PFSK-1 (cell line): ENCODE data around the gene GPC6.

ENCODE experiments used
- FOXP2 ChIP-seq: optimal IDR thresholded peaks from 2 replicates; pipeline ENCODE3; 2011; ENCODE audit warnings: borderline replicate concordance, control low read depth, inconsistent platforms; ENCODE audit not compliant: insufficient read depth; ENCODE audit errors: extremely low read length, extremely low read depth
- POLR2AphosphoS5 ChIP-seq: IDR thresholded peaks from 2 replicates; pipeline ENCODE4 v1.6.1; 2012; ENCODE audit warnings: low read depth, mild to moderate bottlenecking, control low read depth, low read length, moderate library complexity
- SIN3A ChIP-seq: IDR thresholded peaks from 2 replicates; pipeline ENCODE4 v1.6.1; 2012; ENCODE audit warnings: mild to moderate bottlenecking, low read length, moderate library complexity, borderline replicate concordance; ENCODE audit not compliant: insufficient read depth
- TAF1 ChIP-seq: IDR thresholded peaks from 2 replicates; pipeline ENCODE4 v1.6.1; 2012; ENCODE audit warnings: low read length, control low read depth, borderline replicate concordance; ENCODE audit not compliant: insufficient read depth
- TF ChIP-seq, protein P1 (sequence below), 2 experiments: IDR thresholded peaks; 2 replicates each; pipeline versions ENCODE4 v1.6.1 to v1.8.0; 2011 to 2012; ENCODE audit warnings: low read depth in 2 of 2, low read length in 2 of 2, control low read depth in 1 of 2, inconsistent platforms in 1 of 2, mild to moderate bottlenecking in 1 of 2, moderate library complexity in 1 of 2; ENCODE audit not compliant: insufficient read depth in 1 of 2

GPC6 gene

DNA sequence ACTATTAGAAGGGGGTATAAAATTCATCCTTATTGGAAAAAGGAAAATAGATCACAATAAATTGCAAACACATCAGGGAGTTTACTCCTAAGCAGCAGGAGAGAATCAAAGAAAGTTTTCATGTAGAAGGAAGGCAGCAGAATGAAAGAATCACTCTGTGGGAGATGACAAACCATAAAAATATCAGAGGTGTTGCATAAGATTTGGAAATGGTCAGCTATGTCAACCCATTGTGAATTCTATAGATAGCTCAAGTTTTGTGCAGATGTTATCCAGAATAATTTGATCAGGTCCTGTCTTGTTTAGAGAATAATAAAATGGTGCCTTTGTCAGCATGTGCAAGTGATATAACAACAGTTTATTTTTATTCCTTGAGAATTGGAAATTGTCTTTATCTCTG, 630.5 kb downstream of the GPC6 start:
- TF ChIP-seq POLR2AphosphoS5, result no peak
- TF ChIP-seq SIN3A, result no peak
- TF ChIP-seq, protein P1, sequence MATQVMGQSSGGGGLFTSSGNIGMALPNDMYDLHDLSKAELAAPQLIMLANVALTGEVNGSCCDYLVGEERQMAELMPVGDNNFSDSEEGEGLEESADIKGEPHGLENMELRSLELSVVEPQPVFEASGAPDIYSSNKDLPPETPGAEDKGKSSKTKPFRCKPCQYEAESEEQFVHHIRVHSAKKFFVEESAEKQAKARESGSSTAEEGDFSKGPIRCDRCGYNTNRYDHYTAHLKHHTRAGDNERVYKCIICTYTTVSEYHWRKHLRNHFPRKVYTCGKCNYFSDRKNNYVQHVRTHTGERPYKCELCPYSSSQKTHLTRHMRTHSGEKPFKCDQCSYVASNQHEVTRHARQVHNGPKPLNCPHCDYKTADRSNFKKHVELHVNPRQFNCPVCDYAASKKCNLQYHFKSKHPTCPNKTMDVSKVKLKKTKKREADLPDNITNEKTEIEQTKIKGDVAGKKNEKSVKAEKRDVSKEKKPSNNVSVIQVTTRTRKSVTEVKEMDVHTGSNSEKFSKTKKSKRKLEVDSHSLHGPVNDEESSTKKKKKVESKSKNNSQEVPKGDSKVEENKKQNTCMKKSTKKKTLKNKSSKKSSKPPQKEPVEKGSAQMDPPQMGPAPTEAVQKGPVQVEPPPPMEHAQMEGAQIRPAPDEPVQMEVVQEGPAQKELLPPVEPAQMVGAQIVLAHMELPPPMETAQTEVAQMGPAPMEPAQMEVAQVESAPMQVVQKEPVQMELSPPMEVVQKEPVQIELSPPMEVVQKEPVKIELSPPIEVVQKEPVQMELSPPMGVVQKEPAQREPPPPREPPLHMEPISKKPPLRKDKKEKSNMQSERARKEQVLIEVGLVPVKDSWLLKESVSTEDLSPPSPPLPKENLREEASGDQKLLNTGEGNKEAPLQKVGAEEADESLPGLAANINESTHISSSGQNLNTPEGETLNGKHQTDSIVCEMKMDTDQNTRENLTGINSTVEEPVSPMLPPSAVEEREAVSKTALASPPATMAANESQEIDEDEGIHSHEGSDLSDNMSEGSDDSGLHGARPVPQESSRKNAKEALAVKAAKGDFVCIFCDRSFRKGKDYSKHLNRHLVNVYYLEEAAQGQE (IDR thresholded peaks at IDR 0.05; ENCODE audit: insufficient read depth in 1 of 2, low read depth in 2 of 2, low read length in 2 of 2), result no peak
- TF ChIP-seq FOXP2, result no peak
- no peak for TF ChIP-seq TAF1

DNA sequence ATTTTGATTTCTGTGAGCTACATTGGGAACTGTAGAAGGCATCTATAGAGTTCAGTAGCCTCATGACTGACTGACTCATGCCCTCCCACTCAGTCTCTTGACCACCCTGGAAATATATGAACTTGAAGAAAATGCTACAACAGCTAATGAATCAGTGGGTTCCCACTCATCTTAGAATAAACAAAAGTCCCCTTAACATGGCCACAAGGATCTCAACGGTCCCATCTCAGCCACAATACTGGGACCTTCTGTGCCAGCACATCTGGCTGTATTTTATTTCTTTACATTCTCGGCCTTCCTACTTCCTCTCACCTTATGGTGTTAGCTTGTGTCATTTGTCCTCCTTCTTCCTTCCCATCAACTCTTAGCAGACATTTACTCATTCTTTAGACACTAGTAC, 633.1 kb downstream of the GPC6 start:
- TF ChIP-seq, protein P1 (IDR thresholded peaks at IDR 0.05; ENCODE audit: insufficient read depth in 1 of 2, low read depth in 2 of 2, low read length in 2 of 2), result no peak
- TF ChIP-seq SIN3A, result no peak
- TF ChIP-seq TAF1, result no peak
- TF ChIP-seq POLR2AphosphoS5, result no peak
- TF ChIP-seq FOXP2, result no peak

DNA sequence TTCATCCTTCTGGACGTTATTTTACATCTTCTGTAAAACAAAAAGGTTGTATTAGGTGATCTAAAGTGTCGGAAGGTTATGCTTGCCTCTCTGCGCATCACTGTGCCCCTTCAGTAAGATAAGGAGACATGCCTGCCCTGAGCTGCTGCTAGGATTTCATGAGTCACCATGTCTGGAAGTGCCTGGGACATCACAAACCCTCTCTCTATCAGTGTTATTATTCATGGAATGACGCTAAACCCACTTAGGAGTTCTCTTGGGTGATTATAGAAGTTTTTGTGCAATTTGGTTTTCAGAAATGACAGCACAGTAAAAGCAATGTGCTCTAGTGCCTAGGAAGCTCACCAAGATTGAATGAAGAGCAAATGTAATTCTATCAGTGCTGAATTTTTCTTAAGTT, 635.2 kb downstream of the GPC6 start:
- TF ChIP-seq FOXP2 (no peak), TAF1 (no peak), SIN3A (no peak), POLR2AphosphoS5 (no peak)
- TF ChIP-seq, protein P1 (IDR thresholded peaks at IDR 0.05; ENCODE audit: insufficient read depth in 1 of 2, low read depth in 2 of 2, low read length in 2 of 2), result no peak

DNA sequence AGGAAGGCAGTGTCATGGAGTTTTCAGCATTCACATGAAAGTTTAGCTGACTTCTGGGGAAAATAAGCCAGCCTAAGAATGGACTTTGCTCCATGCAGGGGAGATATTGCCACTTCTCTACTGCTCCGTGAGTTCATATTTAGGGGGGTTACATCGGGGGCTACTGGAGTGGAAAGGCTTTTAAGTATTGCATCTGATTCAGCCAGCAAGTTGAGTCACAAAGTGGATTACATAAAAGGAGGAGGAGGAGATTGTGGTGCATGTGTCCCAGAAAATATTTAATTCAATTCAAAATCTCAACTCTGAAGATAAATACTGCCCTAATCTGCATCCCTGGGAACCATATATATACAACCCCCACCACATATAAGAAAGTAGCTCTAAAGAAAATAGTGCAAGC, 635.7 kb downstream of the GPC6 start:
- TF ChIP-seq POLR2AphosphoS5 (no peak), SIN3A (no peak), TAF1 (no peak), FOXP2 (no peak)
- TF ChIP-seq, protein P1 (IDR thresholded peaks at IDR 0.05; ENCODE audit: insufficient read depth in 1 of 2, low read depth in 2 of 2, low read length in 2 of 2), result no peak

DNA sequence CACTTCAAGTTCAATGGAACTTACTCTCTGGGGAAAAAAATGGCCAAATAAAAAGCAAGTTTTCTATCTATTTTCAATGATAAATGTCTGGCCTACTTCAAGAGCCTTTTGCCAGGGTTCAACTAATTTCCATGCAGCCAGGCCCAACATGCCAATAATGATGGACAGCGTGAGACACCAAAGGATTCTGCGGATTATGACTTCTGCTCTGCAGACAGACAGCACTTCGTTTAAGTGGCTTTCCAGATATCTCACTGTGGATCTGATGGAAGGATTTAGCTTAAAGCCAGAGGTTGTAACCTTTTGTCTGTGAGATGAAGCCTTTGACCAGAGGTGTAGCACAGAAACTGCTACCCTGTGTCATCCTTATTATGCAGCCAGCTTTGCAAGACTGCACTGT, 638.6 kb downstream of the GPC6 start:
- no peak for TF ChIP-seq TAF1
- no peak for TF ChIP-seq SIN3A
- no peak for TF ChIP-seq POLR2AphosphoS5
- TF ChIP-seq FOXP2, result no peak
